A172 (cell line): ENCODE measurements around the gene RPL38. TPM values are rescaled to one million over a fixed set of nuclear protein-coding genes. Genes with fewer than 3 reads are reported as not detected.

Experiments used
- DNase-seq: peaks from one replicate; pipeline ENCODE4 v3.0.0-alpha.2; 2015; ENCODE audit warnings: low spot score
- total RNA-seq: library from RNA; depleted of rRNA; stranded (reverse); fragments of >200 nt; shearing (Covaris generic); gene quantifications from 2 replicates; pipeline ENCODE4 v1.2.3, GENCODE V29; 2014; rRNA removed

The RPL38 gene
- total RNA-seq, 1 experiment from 2014 or later = 1,058 TPM

DNA sequence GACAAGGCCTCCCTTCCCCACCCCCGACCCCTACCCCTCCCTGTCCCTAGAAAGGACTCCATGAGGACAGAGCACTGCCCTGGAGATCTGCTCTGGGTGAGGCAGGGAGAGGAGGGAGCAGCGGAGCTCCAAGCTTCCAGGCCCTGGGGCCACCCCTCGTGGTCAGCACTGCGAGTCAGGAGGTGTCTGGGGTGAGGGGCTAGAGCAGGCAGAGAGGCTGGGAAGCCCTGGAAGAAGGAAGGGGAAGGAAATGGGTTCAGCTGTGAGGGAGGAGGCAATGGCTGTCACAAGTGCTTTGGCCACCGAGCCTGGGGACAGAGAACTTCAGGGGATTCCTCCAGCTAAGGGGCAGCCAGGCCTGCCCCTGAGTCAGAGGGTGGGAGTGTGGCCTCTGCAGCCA lies 42.4 kb downstream of the RPL38 start:
- no peak for DNase-seq

DNA sequence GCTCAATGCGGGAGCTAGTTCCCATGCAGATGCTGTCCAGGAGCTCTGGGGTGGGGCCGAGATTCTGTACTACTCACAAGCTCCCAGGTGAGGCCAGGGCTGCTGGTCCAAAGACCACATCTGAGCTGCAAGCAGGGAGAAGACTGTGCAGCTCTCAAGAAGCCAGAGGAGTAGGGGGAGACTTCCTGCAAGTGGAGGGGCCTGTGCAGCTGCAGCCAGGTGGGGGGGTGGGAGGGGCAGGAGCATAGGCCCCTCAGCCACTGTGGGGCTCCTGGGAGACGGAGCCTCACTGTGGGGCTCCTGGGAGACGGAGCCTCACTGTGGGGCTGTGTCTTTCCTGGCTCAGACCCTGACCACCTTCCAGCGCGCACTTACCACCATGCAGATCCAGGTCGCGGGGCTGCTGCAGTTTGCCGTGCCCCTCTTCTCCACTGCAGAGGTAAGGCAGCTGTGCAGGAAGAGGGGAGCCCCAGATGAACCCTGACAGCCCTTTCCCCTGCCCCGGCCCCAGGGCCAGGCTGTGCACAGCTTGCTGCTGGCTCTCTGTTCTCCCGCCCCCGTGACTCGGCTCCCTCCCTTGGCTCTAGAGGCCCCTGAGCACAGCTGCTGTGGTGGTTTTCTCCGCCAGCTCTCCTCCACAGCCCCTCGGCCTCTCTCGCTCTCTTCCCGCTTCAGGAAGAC lies 46.3 kb downstream of the RPL38 start:
- DNase-seq = no peak

DNA sequence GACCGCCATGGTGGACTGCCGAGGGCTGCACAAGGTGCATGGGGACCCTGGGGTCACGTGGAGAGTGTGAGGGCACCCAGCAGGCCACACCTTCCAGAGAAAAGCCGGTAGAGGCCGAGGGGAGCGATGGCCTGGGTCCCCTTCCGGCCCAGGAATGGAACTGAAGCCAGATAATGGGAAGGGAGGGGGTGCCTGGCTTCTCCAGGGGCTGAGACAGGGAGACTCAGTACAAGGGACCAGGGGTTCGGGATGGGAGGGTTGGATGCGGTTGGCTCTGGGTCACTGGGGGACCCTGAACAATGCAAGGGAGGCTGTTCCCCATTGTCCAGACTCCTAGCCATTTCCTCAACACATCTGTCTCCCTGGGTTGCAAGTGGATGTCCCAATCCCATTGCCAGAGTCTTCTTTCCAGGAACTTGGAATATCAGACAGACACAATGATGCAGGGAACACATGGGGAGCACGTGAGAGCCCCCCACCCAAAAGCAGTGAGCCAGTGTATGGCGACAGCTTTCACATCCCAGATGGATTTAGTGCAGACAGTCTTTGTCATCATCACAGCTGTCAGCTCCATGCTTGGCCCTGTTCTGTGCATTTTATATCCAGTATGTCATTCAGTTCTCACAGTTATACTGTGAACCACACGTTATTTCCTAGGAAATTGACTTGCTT lies 47.0 kb downstream of the RPL38 start:
- DNase-seq = no peak

DNA sequence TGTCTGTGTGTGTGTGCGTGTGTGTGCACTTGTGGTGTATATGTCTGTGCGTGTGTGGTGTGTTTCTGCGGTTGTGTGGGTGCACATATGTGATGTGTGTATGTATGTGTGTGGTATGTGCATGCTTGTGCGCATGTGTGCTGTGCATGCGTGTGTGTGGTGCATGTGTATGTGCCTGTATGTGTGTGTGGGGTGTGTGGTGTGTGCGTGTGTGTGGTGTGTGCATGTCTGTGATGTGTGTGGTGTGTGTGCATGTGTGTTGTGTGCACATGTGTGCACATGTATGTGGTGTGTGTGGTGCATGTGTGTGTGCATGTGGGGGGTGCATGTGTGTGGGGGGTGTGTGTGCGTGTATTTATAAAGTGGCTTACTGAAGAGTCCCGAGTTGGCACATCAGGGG lies 47.6 kb downstream of the RPL38 start:
- no peak for DNase-seq

DNA sequence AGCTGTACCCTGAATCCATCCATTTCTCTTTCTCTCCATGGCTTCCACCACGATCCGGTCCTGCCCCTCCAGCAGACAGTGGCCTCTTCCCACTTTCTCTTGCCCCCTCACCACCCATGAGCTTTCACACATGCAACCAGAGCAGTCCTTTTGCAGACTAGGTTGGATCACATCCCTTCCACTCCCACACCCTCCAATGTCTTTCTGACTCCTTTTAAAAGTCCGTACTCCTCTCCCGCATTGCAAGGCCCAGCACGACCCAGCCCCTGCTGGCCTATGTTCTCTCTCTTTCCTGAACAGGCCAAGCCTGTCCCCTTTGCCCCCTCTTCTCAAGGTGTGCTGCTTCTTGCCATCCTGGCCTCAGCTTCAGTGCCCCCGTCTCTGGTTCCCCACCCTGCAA lies 48.1 kb downstream of the RPL38 start:
- no peak for DNase-seq

DNA sequence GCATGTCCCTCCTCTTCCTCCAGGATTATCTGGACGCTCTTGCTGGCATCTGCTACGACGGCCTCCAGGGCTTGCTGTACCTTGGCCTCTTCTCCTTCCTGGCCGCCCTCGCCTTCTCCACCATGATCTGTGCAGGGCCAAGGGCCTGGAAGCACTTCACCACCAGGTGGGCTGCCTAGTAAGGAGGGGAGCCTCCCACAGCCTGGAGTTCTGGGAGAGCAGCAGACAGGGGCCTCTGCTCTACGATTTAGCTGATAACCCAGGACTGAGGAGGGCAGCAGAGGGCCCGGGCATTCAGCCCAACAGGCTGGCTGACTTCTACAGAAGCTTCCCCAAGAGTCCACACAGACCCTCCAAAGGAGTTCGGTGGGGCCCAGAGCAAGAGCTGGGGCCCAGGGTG lies 48.7 kb downstream of the RPL38 start:
- DNase-seq = no peak

GRCh38 chr17:74253036-74253435 lies 49.6 kb downstream of the RPL38 start:
- no peak for DNase-seq

- no peak for DNase-seq
Measured at GRCh38 chr17:74257311-74257710, 53.8 kb downstream of the RPL38 start.

- peak; percentile 29 for DNase-seq
Measured at GRCh38 chr17:74259667-74260524, 56.4 kb downstream of the RPL38 start.

Other genes starting within 250 kb of the RPL38 start
- 0.72 and 1.3 TPM in 2 replicates for gene TTYH2, start 9.9 kb downstream of the RPL38 start, total RNA-seq
- gene DNAI2, start 70.6 kb downstream of the RPL38 start, total RNA-seq = not detected in 2 replicates
- gene KIF19, start 122.5 kb downstream of the RPL38 start, total RNA-seq = not detected in 2 replicates
- not detected in 2 replicates for gene BTBD17, start 158.2 kb downstream of the RPL38 start, total RNA-seq
- not detected in 2 replicates for gene GPR142, start 163.8 kb downstream of the RPL38 start, total RNA-seq
- 2.7 and 5.9 TPM in 2 replicates for gene GPRC5C, start 228.4 kb downstream of the RPL38 start, total RNA-seq